Measurements from ENCODE around the gene APOA4. TPM values are rescaled to one million over a fixed set of nuclear protein-coding genes. Genes with fewer than 3 reads are reported as not detected.

APOA4 gene
- total RNA-seq, 2 donors from 2014 or later, result not detected

DNA sequence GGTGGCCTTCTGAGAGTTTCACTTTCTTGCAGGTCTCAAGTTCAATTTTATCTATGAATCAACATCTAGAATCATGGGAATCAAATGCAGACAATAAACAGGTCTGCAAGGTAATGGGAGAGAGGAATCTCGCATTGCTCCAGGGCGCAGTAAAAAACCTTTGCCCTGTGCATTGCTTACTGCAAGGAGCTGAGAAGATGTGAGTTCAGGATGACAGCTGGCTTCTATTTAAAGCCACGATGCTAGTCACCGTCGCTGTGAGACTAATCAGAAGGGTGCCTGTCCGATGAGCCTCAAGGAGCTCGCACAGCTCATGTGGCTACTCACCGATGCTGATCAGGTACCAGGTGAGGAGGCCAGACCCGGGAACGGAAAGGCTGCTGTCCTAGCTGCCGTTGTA lies 44.5 kb upstream of the APOA4 start:
- intact Hi-C loops (cut with DNase I), result no loop called here
- Histone ChIP-seq H3K36me3 (peaks cover 8% of the 10 kb centered on the region), H3K4me3 (no peak overlapping the region), H3K27ac (no peak overlapping the region), H3K27me3 (no peaks in the 10 kb centered on the region), H3K9ac (ENCODE audit: low read depth in 2 of 2, low read length in 2 of 2) (no peak overlapping the region), H3K4me1 (no peaks in the 10 kb centered on the region), H3K9me3 (no peaks in the 10 kb centered on the region)
- DNase-seq, result no peak
- TF ChIP-seq CTCF (IDR thresholded peaks at IDR 0.05), result no peak

DNA sequence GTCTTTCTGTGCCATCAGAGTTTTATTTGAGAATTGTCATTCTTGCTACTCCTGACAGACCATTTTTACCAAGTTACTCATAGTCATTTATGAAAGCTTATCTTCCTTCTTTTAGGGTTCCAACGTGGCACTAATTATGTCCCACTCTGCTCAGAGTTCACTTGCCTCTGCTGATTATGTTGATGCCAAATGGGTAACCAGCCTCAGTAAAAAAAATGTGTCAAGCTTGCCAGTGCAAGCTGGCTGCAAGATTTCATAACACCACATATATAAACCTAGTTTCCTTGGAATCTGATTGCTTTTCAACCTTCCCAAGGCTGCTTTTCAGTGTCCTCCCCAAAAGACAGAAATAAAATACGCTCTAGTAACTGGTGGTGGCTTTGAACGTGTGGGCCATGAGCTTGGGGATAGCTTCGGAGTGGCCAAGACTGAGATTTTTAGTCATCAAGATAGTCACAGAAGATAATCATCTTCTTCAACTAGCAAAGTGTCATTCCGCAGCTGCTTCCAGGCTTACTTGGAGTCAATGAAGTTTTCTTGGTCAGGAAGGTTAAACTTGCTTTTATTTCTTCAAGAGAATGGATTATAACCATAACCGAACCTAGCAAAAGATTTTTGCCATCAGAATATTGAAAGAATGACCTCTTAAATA lies 43.8 kb upstream of the APOA4 start:
- no peak overlapping the region for H3K4me3 ChIP-seq
- intact Hi-C loops (cut with DNase I), result no loop called here
- H3K36me3 ChIP-seq, result peaks cover 8% of the 10 kb centered on the region
- no peaks in the 10 kb centered on the region for H3K9me3 ChIP-seq
- DNase-seq, result no peak
- H3K4me1 ChIP-seq, result no peaks in the 10 kb centered on the region
- H3K27me3 ChIP-seq, result no peaks in the 10 kb centered on the region
- H3K9ac ChIP-seq (ENCODE audit: low read depth in 2 of 2, low read length in 2 of 2), result no peak overlapping the region
- no peak for TF ChIP-seq CTCF (IDR thresholded peaks at IDR 0.05)
- no peak overlapping the region for H3K27ac ChIP-seq

DNA sequence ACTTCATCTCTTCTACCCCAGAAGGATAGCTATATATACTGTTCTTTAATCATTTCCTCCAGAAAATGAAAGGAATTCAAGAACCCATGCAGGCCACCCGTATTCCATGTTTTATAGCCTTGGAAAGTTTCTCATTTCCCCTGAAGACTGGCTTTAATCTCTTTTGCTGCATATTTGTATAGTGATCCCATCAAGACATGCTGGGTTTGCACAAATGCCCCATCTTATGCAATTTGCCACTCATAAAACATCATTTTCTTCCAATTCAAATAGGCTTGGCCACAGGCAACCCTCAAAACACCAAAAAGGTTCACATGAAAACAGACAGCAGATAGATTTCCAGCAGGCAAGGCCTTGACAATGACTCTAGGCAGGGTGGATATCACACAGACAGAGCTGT lies 42.6 kb upstream of the APOA4 start:
- H3K4me1 ChIP-seq, result no peaks in the 10 kb centered on the region
- H3K27me3 ChIP-seq, result no peaks in the 10 kb centered on the region
- peaks cover 8% of the 10 kb centered on the region for H3K36me3 ChIP-seq
- H3K9me3 ChIP-seq, result no peaks in the 10 kb centered on the region
- H3K27ac ChIP-seq, result no peak overlapping the region
- no peak for DNase-seq
- intact Hi-C loops (cut with DNase I), result no loop called here
- no peak overlapping the region for H3K4me3 ChIP-seq
- TF ChIP-seq CTCF (IDR thresholded peaks at IDR 0.05), result no peak
- H3K9ac ChIP-seq (ENCODE audit: low read depth in 2 of 2, low read length in 2 of 2), result no peak overlapping the region

DNA sequence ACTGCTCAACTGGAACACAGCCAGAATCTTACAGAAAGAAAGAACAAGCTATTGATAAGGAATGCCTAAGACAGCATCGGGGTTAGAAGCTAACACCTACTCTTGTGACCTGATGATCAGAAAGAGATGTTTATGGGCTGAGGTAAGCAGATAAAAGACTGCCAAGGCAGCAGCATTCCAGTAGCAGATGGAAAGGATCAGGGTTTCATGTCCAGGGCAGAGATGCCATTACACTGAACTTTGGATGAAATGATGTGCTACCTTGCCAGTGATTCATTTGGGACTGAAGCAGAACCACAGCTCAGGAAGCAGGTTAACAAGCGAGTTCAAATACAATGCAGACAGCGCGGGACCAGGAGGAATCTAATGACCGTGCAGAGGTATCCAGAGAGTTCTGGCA lies 41.4 kb upstream of the APOA4 start:
- H3K9me3 ChIP-seq, result no peaks in the 10 kb centered on the region
- no peak overlapping the region for H3K9ac ChIP-seq (ENCODE audit: low read depth in 2 of 2, low read length in 2 of 2)
- H3K27ac ChIP-seq, result no peak overlapping the region
- H3K36me3 ChIP-seq, result peaks cover 5% of the 10 kb centered on the region
- no peak for TF ChIP-seq CTCF (IDR thresholded peaks at IDR 0.05)
- no peaks in the 10 kb centered on the region for H3K27me3 ChIP-seq
- H3K4me1 ChIP-seq, result no peaks in the 10 kb centered on the region
- DNase-seq, result no peak
- no peak overlapping the region for H3K4me3 ChIP-seq
- intact Hi-C loops (cut with DNase I), result no loop called here

- Histone ChIP-seq H3K4me1 (no peaks in the 10 kb centered on the region), H3K27me3 (no peaks in the 10 kb centered on the region), H3K9ac (ENCODE audit: low read depth in 2 of 2, low read length in 2 of 2) (no peak overlapping the region), H3K27ac (no peak overlapping the region), H3K4me3 (no peak overlapping the region), H3K36me3 (peaks cover 11% of the 10 kb centered on the region), H3K9me3 (no peaks in the 10 kb centered on the region)
- no peak for DNase-seq
- intact Hi-C loops (cut with DNase I), result no loop called here
- no peak for TF ChIP-seq CTCF (IDR thresholded peaks at IDR 0.05)
Observed at GRCh38 chr11:116862951-116863350, 39.8 kb upstream of the APOA4 start.

Data from colonic mucosa (tissue), 4 donors.